H9 (cell line): ENCODE measurements around the gene TEX48. TPM values are rescaled to one million over a fixed set of nuclear protein-coding genes. Genes with fewer than 3 reads are reported as not detected.

Experiments used
- DNase-seq: peaks from one replicate; pipeline ENCODE4 v3.0.0-alpha.2; 2017
- H2AFZ ChIP-seq: one replicate; pipeline ENCODE4 v1.6.1; 2013; ENCODE audit warnings: mild to moderate bottlenecking, low read length, control low read depth, moderate library complexity
- H2AK5ac ChIP-seq: 2 replicates; pipeline ENCODE4 v1.6.1; 2013; ENCODE audit warnings: low read length, control low read depth, mixed read lengths; ENCODE audit not compliant: insufficient read length
- H2BK120ac ChIP-seq: one replicate; pipeline ENCODE4 v1.6.1; 2013; ENCODE audit warnings: low read depth, mild to moderate bottlenecking, low read length, control low read depth, inconsistent platforms; ENCODE audit not compliant: poor library complexity, severe bottlenecking
- H2BK12ac ChIP-seq: 2 replicates; pipeline ENCODE4 v1.6.1; 2013; ENCODE audit warnings: low read length, control low read depth, mixed read lengths, low read depth; ENCODE audit not compliant: insufficient read length
- H2BK15ac ChIP-seq: 2 replicates; pipeline ENCODE4 v1.6.1; 2013; ENCODE audit warnings: low read depth, low read length, control low read depth
- H2BK20ac ChIP-seq: one replicate; pipeline ENCODE4 v1.6.1; 2013; ENCODE audit warnings: low read depth, mild to moderate bottlenecking, low read length, control low read depth, inconsistent platforms; ENCODE audit not compliant: poor library complexity, severe bottlenecking
- H2BK5ac ChIP-seq: 2 replicates; pipeline ENCODE4 v1.6.1; 2013; ENCODE audit warnings: low read length, control low read depth, mixed read lengths; ENCODE audit not compliant: insufficient read length
- H3K14ac ChIP-seq: 2 replicates; pipeline ENCODE4 v1.6.1; 2013; ENCODE audit warnings: low read length, control low read depth; ENCODE audit not compliant: insufficient read depth
- H3K18ac ChIP-seq: 2 replicates; pipeline ENCODE4 v1.6.1; 2013; ENCODE audit warnings: low read depth, mild to moderate bottlenecking, mixed read lengths, low read length, control low read depth; ENCODE audit not compliant: insufficient read length
- H3K23ac ChIP-seq: 2 replicates; pipeline ENCODE4 v1.6.1; 2013; ENCODE audit warnings: low read length, control low read depth, mixed read lengths, low read depth; ENCODE audit not compliant: insufficient read length
- H3K23me2 ChIP-seq: 2 replicates; pipeline ENCODE4 v1.6.1; 2013; ENCODE audit warnings: low read depth, mild to moderate bottlenecking, mixed read lengths, low read length, control low read depth; ENCODE audit not compliant: insufficient read length, poor library complexity, severe bottlenecking
- H3K27ac ChIP-seq: 2 replicates; pipeline ENCODE4 v1.5.1; 2013; ENCODE audit warnings: low read length, control low read depth, mixed read lengths, low read depth; ENCODE audit not compliant: insufficient read length
- H3K27me3 ChIP-seq: 2 replicates; pipeline ENCODE4 v1.6.1; 2013; ENCODE audit warnings: low read length, control low read depth, inconsistent platforms; ENCODE audit not compliant: insufficient read depth
- H3K4ac ChIP-seq: 2 replicates; pipeline ENCODE4 v1.6.1; 2013; ENCODE audit warnings: low read depth, mild to moderate bottlenecking, control low read depth, inconsistent platforms, low read length, moderate library complexity
- H3K4me1 ChIP-seq: 2 replicates; pipeline ENCODE4 v1.6.1; 2013; ENCODE audit warnings: low read length, control low read depth, inconsistent platforms; ENCODE audit not compliant: insufficient read depth
- H3K4me2 ChIP-seq: 2 replicates; pipeline ENCODE4 v1.6.1; 2013; ENCODE audit warnings: low read length, control low read depth, mixed read lengths; ENCODE audit not compliant: insufficient read length, insufficient read depth
- H3K56ac ChIP-seq: 2 replicates; pipeline ENCODE4 v1.6.1; 2013; ENCODE audit warnings: low read depth, mild to moderate bottlenecking, mixed read lengths, low read length, control low read depth; ENCODE audit not compliant: insufficient read length
- H3K79me1 ChIP-seq: 2 replicates; pipeline ENCODE4 v1.6.1; 2013; ENCODE audit warnings: low read depth, mild to moderate bottlenecking, moderate library complexity, low read length, control low read depth, inconsistent platforms; ENCODE audit not compliant: insufficient read depth, poor library complexity, severe bottlenecking
- H3K79me2 ChIP-seq: 2 replicates; pipeline ENCODE4 v1.6.1; 2013; ENCODE audit warnings: low read length, control low read depth, inconsistent platforms; ENCODE audit not compliant: insufficient read depth
- H3K9ac ChIP-seq: 2 replicates; pipeline ENCODE4 v1.6.1; 2013; ENCODE audit warnings: low read length, control low read depth, mixed read lengths; ENCODE audit not compliant: insufficient read length; ENCODE audit errors: extremely low read depth
- H3K9me3 ChIP-seq: one replicate; pipeline ENCODE4 v1.6.1; 2013; ENCODE audit warnings: low read depth, low read length, inconsistent platforms; ENCODE audit not compliant: control insufficient read depth
- H3T11ph ChIP-seq: one replicate; pipeline ENCODE4 v1.6.1; 2013; ENCODE audit warnings: mild to moderate bottlenecking, low read length, control low read depth, inconsistent platforms
- H4K20me1 ChIP-seq: one replicate; pipeline ENCODE4 v1.6.1; 2013; ENCODE audit not compliant: control insufficient read depth, insufficient read length, insufficient read depth
- H4K5ac ChIP-seq: 2 replicates; pipeline ENCODE4 v1.6.1; 2013; ENCODE audit warnings: low read depth, mild to moderate bottlenecking, mixed read lengths, low read length, control low read depth; ENCODE audit not compliant: insufficient read length
- H4K8ac ChIP-seq: replicated peaks from 2 replicates; pipeline ENCODE4 v1.6.1; 2013; ENCODE audit warnings: low read length, control low read depth, mixed read lengths, low read depth; ENCODE audit not compliant: insufficient read length
- H4K91ac ChIP-seq: 2 replicates; pipeline ENCODE4 v1.6.1; 2013; ENCODE audit warnings: low read depth, mild to moderate bottlenecking, moderate library complexity, mixed read lengths, low read length, control low read depth; ENCODE audit not compliant: insufficient read length
- H3K27ac Mint-ChIP-seq, 3 experiments: 2 replicates in 2 of 3; 3 replicates in 1 of 3; pipeline ENCODE4 v1.8.0; 2020 to 2021; ENCODE audit warnings: mixed read lengths in 3 of 3, mild to moderate bottlenecking in 1 of 3, moderate library complexity in 1 of 3
- H3K27me3 Mint-ChIP-seq: 2 replicates; pipeline ENCODE4 v1.8.0; 2021; ENCODE audit warnings: low read depth, mild to moderate bottlenecking, moderate library complexity, mixed read lengths
- H3K36me3 Mint-ChIP-seq, 3 experiments: 2 replicates in 2 of 3; 3 replicates in 1 of 3; pipeline ENCODE4 v1.8.0; 2020 to 2021; ENCODE audit warnings: low read depth in 3 of 3, mixed read lengths in 3 of 3; ENCODE audit not compliant: insufficient read depth in 1 of 3
- H3K4me1 Mint-ChIP-seq, 2 experiments: 2 replicates each; pipeline ENCODE4 v1.8.0; 2020; ENCODE audit warnings: mixed read lengths in 2 of 2
- H3K4me3 Mint-ChIP-seq, 2 experiments: 2 replicates in 1 of 2; 3 replicates in 1 of 2; pipeline ENCODE4 v1.8.0; 2020 to 2021; ENCODE audit warnings: mild to moderate bottlenecking in 2 of 2, mixed read lengths in 2 of 2, moderate library complexity in 1 of 2
- H3K9me3 Mint-ChIP-seq, 2 experiments: 2 replicates in 1 of 2; 3 replicates in 1 of 2; pipeline ENCODE4 v1.8.0; 2020; ENCODE audit warnings: mild to moderate bottlenecking in 2 of 2, mixed read lengths in 2 of 2, moderate library complexity in 1 of 2
- WGBS: extraction: QIAGEN DNeasy Blood & Tissue Kit; methylation state at CpG from one replicate; pipeline ENCODE4 v1.1.7; 2013; ENCODE audit warnings: missing lambda C conversion rate, low lambda C conversion rate, mixed read lengths; ENCODE audit not compliant: insufficient read length; ENCODE audit errors: extremely low coverage; 5-methylcytosine and 5-hydroxymethylcytosine counted together
- total RNA-seq: library from RNA; stranded (reverse); gene quantifications from 2 replicates; pipeline ENCODE4 v1.2.1, GENCODE V29; 2021
- TF ChIP-seq, protein P1 (sequence below): fragments of 200-600 bp; sonication (generic); conservative IDR thresholded peaks from 3 replicates; pipeline ENCODE4 v1.8.0; 2021; ENCODE audit warnings: antibody characterized with exemption, mild to moderate bottlenecking

The TEX48 gene
- total RNA-seq, 1 experiment from 2014 or later, result not detected

DNA sequence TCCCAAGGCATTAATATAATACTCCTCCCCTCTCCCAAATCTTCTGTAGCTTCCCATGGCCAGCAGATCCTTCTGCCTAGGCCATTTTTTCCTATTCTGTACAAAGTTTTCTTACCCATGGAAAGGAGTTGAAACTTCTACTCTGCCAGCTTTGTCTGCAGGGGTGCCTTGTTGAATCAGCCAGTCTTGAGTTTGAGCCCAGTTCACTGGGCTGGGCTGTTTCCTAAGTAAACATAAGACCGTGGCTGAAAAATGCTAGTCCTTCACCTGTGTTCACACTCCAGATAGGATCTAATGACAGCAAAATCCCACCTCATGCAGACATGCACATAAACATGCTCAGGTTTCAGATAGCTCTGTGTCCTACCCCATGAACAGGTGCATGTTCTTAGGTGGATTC lies 10.4 kb downstream of the TEX48 start:
- Histone ChIP-seq H3T11ph (no peak overlapping the region), H3K9me3 (no peaks in the 10 kb centered on the region), H2BK20ac (no peak overlapping the region), H3K4me2 (no peak overlapping the region), H4K5ac (no peak overlapping the region), H3K14ac (no peak overlapping the region), H2BK5ac (no peak overlapping the region), H3K79me2 (no peaks in the 10 kb centered on the region), H3K18ac (no peak overlapping the region), H3K23ac (no peak overlapping the region), H3K9ac (no peak overlapping the region), H2AFZ (no peak overlapping the region), H2BK15ac (no peak overlapping the region), H4K20me1 (no peaks in the 10 kb centered on the region), H3K23me2 (no peaks in the 10 kb centered on the region), H3K56ac (no peak overlapping the region), H4K8ac (no peak overlapping the region), H3K27ac (no peak overlapping the region), H3K4ac (no peak overlapping the region), H2BK120ac (no peak overlapping the region), H3K27me3 (no peaks in the 10 kb centered on the region), H2BK12ac (no peak overlapping the region), H2AK5ac (no peak overlapping the region), H4K91ac (no peak overlapping the region), H3K4me1 (no peaks in the 10 kb centered on the region), H3K79me1 (no peaks in the 10 kb centered on the region)
- no peak overlapping the region for H3K4me3 Mint-ChIP-seq
- H3K27ac Mint-ChIP-seq, result no peak overlapping the region
- no peaks in the 10 kb centered on the region for H3K36me3 Mint-ChIP-seq
- H3K9me3 Mint-ChIP-seq, result no peaks in the 10 kb centered on the region
- no CpG with 5 or more reads among the region's 1 CpG for WGBS
- peaks cover 13 to 16% of the 10 kb centered on the region in 2 experiments for H3K4me1 Mint-ChIP-seq
- H3K27me3 Mint-ChIP-seq, result peaks cover 37% of the 10 kb centered on the region
- TF ChIP-seq, protein P1, sequence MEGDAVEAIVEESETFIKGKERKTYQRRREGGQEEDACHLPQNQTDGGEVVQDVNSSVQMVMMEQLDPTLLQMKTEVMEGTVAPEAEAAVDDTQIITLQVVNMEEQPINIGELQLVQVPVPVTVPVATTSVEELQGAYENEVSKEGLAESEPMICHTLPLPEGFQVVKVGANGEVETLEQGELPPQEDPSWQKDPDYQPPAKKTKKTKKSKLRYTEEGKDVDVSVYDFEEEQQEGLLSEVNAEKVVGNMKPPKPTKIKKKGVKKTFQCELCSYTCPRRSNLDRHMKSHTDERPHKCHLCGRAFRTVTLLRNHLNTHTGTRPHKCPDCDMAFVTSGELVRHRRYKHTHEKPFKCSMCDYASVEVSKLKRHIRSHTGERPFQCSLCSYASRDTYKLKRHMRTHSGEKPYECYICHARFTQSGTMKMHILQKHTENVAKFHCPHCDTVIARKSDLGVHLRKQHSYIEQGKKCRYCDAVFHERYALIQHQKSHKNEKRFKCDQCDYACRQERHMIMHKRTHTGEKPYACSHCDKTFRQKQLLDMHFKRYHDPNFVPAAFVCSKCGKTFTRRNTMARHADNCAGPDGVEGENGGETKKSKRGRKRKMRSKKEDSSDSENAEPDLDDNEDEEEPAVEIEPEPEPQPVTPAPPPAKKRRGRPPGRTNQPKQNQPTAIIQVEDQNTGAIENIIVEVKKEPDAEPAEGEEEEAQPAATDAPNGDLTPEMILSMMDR, result no peak
- no peak for DNase-seq
